ENCODE results near the gene SLC16A3. TPM values are rescaled to one million over a fixed set of nuclear protein-coding genes. Genes with fewer than 3 reads are reported as not detected.

SLC16A3 gene
- total RNA-seq, 4 donors from 2014 or later: 11.2 to 38.5 (median 22.1) TPM

DNA sequence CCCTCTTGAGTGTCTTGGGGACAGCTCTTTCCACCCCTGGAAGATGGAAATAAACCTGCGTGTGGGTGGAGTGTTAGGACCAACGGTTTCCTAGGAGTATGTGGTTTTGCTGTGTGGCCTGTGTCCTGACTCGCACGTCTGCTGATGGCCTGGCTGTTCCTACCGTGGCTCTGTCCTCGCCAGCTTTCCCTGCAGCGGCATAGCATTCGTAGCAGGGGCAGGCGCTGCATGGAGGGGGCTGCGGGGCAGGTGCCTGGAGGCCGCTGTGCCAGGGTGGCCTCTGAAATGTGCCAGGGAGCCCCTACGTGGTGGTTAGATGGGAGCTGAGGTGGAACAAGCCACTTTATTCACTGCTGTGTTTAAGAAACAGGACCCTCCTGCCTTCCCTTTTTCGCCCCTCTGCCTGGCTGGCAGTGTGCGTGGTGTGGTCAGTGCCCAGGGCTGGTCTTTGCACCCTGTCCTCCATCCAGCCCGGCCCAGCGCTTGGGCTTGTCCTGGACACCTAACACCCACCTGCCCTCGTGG is 10.6 kb downstream of the SLC16A3 start:
- H3K27me3 ChIP-seq: no peaks in the 10 kb centered on the region
- H3K9me3 ChIP-seq: no peaks in the 10 kb centered on the region
- peak overlapping the region in 3 of 4 donors; percentile 81 to 86 (median 85) for H3K27ac ChIP-seq
- peaks cover 12 to 100% (median 72%) of the 10 kb centered on the region in 3 donors for H3K4me1 ChIP-seq
- no peak for ATAC-seq
- peaks cover 0 to 49% of the 10 kb centered on the region in 2 donors for H3K36me3 ChIP-seq
- H3K4me3 ChIP-seq: no peak overlapping the region
- WGBS, 2 donors (ENCODE audit: low coverage in 1 of 2): 55% methylated on average over 4 of the region's 17 CpGs; no CpG with 5 or more reads in 1 of the 2 donors
- TF ChIP-seq POLR2AphosphoS5 (IDR thresholded peaks at IDR 0.05): no peak

DNA sequence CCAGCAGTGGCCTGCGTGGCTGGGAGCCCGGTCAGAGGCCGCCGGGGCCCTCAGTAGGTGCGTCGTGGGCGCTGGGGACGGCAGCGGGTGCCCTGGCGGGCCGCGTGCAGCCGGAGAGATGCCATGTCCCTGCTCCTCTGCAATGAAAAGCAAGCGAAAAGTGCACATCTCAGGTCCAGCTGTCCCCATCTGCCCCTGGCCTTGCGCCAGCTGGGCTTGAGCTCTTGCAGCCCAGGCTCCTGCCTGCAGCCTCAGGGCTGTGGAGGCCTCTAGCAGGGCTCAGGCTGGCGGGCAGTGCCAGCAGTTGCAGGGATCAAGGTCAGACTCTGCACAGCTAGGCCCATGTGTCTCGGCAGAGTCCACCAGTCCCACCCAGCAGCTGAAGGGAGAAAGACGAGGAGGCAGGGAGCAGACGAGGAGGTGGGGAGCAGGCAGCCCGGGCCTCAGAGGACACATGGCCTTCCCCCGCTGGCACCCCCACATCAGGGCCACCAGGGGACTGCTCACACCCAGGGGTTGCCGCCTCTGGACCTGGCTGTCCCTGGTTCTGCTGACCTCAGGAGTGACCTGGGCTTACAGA is 11.2 kb downstream of the SLC16A3 start:
- Histone ChIP-seq H3K36me3 (peaks cover 0 to 54% of the 10 kb centered on the region in 2 donors), H3K9me3 (no peaks in the 10 kb centered on the region), H3K27me3 (no peaks in the 10 kb centered on the region), H3K27ac (peak overlapping the region in 3 of 4 donors; percentile 81 to 86 (median 85)), H3K4me3 (no peak overlapping the region), H3K4me1 (peaks cover 12 to 100% (median 72%) of the 10 kb centered on the region in 3 donors)
- ATAC-seq: no peak
- WGBS, 2 donors (ENCODE audit: low coverage in 1 of 2): 40% methylated on average over 1 of the region's 22 CpGs; no CpG with 5 or more reads in 1 of the 2 donors
- TF ChIP-seq, protein P1, sequence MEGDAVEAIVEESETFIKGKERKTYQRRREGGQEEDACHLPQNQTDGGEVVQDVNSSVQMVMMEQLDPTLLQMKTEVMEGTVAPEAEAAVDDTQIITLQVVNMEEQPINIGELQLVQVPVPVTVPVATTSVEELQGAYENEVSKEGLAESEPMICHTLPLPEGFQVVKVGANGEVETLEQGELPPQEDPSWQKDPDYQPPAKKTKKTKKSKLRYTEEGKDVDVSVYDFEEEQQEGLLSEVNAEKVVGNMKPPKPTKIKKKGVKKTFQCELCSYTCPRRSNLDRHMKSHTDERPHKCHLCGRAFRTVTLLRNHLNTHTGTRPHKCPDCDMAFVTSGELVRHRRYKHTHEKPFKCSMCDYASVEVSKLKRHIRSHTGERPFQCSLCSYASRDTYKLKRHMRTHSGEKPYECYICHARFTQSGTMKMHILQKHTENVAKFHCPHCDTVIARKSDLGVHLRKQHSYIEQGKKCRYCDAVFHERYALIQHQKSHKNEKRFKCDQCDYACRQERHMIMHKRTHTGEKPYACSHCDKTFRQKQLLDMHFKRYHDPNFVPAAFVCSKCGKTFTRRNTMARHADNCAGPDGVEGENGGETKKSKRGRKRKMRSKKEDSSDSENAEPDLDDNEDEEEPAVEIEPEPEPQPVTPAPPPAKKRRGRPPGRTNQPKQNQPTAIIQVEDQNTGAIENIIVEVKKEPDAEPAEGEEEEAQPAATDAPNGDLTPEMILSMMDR (IDR thresholded peaks at IDR 0.05): no peak
- TF ChIP-seq POLR2AphosphoS5 (IDR thresholded peaks at IDR 0.05): no peak
- no peak for TF ChIP-seq EP300 (IDR thresholded peaks at IDR 0.05)
- TF ChIP-seq POLR2A (IDR thresholded peaks at IDR 0.05): no peak

DNA sequence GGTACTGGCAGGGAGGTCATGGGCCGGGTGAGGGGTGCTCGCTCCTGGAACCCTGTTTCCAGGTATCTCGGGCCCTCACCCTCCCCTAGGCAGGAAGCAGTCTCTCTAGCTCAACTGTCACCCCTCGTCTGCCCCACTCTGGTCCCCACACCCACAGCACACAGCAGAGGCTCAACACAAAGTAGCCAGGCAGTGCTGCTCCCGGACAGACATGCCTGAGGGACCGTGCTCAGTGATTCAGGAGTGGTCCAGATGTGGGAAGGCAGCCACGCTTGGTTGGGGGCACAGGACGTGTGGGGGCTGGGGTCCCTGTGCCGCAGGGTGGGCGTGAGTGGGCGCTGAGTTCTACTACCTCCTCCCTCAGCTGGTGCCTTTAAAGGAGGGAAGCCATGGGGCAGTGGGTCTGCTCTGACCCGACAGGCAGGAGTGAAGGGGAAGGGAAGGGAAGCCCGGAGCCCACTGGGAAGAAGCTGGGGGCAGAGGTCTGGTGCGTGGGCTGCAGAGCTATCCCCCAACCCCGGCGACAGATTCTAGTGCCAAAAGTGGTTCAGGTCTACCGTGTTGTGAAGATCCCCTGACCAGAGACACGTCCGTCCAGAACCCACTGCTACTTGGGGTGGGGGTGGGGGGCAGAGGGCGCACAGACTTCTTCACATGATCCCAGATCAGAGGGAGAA is 11.8 kb downstream of the SLC16A3 start:
- H3K27ac ChIP-seq: peak overlapping the region; percentile 13 to 86 (median 83)
- TF ChIP-seq POLR2AphosphoS5 (IDR thresholded peaks at IDR 0.05) (no peak), EP300 (IDR thresholded peaks at IDR 0.05) (no peak)
- peaks cover 0 to 61% of the 10 kb centered on the region in 2 donors for H3K36me3 ChIP-seq
- H3K27me3 ChIP-seq: no peaks in the 10 kb centered on the region
- 50% methylated on average over 1 of the region's 20 CpGs; no CpG with 5 or more reads in 1 of the 2 donors for WGBS, 2 donors (ENCODE audit: low coverage in 1 of 2)
- no peaks in the 10 kb centered on the region for H3K9me3 ChIP-seq
- peaks cover 12 to 100% (median 72%) of the 10 kb centered on the region in 3 donors for H3K4me1 ChIP-seq
- no peak for ATAC-seq
- H3K4me3 ChIP-seq: no peak overlapping the region

DNA sequence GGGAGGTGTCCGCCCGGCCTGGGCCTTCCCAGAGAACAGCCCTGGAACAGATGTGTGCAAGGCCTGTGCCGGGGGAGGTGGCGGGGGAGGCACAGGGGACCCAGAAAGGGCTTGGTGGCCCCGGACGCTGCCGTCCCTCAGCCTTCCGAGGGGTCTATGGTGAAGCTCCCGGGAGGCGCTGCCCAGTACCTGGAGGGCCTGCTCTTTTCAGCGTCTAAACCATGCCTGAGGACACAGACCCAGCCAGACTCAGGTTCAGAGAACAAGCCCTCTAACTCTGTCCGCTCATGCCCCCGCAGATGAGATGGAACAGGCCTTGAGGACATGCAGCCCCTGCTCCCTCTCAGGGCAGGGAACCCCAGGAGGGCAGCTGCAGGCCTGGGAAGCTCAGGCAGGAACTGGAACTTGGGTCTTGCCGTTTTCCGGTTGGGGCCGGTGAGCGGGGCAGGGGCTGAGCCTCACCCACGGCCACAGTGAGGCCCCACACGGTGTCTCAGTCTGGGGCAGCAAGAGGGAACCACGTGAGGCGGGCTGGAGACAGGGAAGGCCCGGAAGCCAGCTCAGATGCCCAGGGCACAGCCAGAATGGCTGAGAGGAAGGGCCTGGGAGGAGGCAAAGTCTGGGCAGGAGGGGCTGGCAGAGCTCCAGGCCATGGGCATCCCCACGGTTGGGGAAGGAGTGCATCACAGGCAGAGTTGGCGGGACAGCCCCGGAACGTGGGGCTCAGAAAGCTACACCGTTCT is 12.5 kb downstream of the SLC16A3 start:
- Histone ChIP-seq H3K9me3 (no peaks in the 10 kb centered on the region), H3K4me3 (peak overlapping the region in 1 of 2 donors; percentile 10), H3K27me3 (no peaks in the 10 kb centered on the region), H3K27ac (peak overlapping the region; percentile 13 to 86 (median 83)), H3K36me3 (peaks cover 0 to 66% of the 10 kb centered on the region in 2 donors), H3K4me1 (peaks cover 12 to 100% (median 69%) of the 10 kb centered on the region in 3 donors)
- WGBS, 2 donors (ENCODE audit: low coverage in 1 of 2): 32 to 47% methylated on average over 3 to 5 of the region's 27 CpGs
- peak; percentile 47 for ATAC-seq
- TF ChIP-seq POLR2AphosphoS5 (IDR thresholded peaks at IDR 0.05): no peak
- TF ChIP-seq, protein P1 (IDR thresholded peaks at IDR 0.05): no peak
- TF ChIP-seq POLR2A (IDR thresholded peaks at IDR 0.05): no peak
- TF ChIP-seq EP300 (IDR thresholded peaks at IDR 0.05): no peak

DNA sequence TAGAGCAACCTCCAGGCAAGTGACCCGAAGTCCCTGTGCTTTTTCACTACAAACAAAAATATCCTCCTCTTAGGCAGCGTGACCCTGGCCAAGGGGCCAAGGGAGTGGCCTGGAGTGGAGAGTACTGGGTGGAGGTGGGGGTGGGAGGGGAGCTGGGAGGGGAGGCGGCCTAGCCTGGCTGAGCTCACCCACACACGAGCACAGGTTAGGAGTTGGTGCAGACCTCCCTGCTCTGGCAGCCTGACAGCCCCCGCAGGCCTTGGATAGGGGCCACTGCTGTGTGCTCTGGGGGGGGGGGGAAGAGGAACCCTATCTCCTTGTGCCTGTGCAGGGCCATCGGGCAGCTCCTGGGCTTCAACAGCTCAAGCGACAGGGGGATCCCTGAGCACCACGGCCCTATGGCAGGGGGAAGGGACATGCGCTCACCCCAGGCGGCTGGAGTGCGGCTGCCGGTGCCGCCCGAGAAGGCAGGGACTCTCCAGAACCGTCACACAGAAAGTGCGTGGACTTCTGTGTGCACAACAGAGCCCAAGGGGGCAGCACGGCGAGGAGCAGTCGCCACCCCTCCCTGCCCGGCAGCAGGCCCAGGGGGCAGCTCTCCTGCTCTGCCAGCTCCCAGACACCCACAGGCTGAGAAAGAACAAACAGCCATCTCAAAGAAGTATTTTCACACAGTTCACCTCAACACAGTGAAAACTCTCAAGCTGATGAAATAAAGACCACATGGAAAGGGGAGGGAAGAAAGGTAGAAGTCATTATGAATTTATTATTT is 13.3 kb downstream of the SLC16A3 start:
- Histone ChIP-seq H3K9me3 (no peaks in the 10 kb centered on the region), H3K4me1 (peaks cover 12 to 100% (median 75%) of the 10 kb centered on the region in 3 donors), H3K27ac (peak overlapping the region; percentile 13 to 86 (median 83)), H3K36me3 (peaks cover 0 to 63% of the 10 kb centered on the region in 2 donors), H3K27me3 (no peaks in the 10 kb centered on the region), H3K4me3 (peak overlapping the region in 1 of 2 donors; percentile 13)
- TF ChIP-seq POLR2AphosphoS5 (IDR thresholded peaks at IDR 0.05): no peak
- TF ChIP-seq POLR2A (IDR thresholded peaks at IDR 0.05): no peak
- TF ChIP-seq, protein P1 (IDR thresholded peaks at IDR 0.05): peak in 1 of 4 experiments; percentile 20
- TF ChIP-seq EP300 (IDR thresholded peaks at IDR 0.05): no peak
- ATAC-seq: peak; percentile 8
- WGBS, 2 donors (ENCODE audit: low coverage in 1 of 2): 9% methylated on average over 4 of the region's 20 CpGs; no CpG with 5 or more reads in 1 of the 2 donors

All from gastroesophageal sphincter (tissue), 4 donors.